ENCODE results near the gene PDAP1. TPM values are rescaled to one million over a fixed set of nuclear protein-coding genes. Genes with fewer than 3 reads are reported as not detected.

PDAP1 gene
- total RNA-seq, 4 donors from 2014 or later, result 65.4 to 107 (median 68.8) TPM

DNA sequence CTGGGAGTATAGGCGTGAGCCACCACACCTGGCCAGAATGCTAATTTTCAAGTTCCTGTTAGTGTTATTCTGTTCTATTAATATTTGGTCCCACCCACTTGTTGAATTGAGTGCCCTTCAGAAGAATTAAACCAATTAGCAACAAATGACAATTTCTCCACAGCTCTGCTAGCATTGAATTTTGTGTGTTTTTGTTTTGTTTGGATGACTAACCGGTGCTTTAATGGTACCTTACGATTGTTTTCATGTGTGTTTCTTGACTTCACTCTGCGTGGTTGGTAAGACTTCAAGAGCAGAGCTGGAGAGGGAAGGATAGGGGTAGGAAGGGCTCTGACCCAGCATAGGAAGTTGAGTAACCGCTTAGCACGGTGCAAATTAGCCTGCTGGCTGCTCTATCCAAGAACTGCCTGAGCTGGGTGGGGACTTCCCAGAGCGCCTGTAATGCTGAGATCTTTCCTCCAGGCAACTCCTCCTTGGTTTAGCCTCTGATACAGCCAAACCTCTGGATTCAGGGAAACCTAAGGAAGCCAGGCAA, 29.3 kb downstream of the PDAP1 start:
- Histone ChIP-seq H3K27ac (peak overlapping the region; percentile 86 to 96 (median 90)), H3K4me3 (peak overlapping the region in 3 of 4 donors; percentile 7 to 37 (median 17)), H3K36me3 (peaks cover 0 to 23% (median 7%) of the 10 kb centered on the region in 3 donors), H3K27me3 (no peaks in the 10 kb centered on the region), H3K9me3 (no peaks in the 10 kb centered on the region), H3K4me1 (peaks cover 4 to 77% (median 35%) of the 10 kb centered on the region in 4 donors)
- DNase-seq (ENCODE audit: low spot score in 2 of 2), result peak; percentile 54 to 70
- 14 to 16% methylated on average over 7 of the region's 7 CpGs for WGBS, 2 donors
- TF ChIP-seq, protein P1, sequence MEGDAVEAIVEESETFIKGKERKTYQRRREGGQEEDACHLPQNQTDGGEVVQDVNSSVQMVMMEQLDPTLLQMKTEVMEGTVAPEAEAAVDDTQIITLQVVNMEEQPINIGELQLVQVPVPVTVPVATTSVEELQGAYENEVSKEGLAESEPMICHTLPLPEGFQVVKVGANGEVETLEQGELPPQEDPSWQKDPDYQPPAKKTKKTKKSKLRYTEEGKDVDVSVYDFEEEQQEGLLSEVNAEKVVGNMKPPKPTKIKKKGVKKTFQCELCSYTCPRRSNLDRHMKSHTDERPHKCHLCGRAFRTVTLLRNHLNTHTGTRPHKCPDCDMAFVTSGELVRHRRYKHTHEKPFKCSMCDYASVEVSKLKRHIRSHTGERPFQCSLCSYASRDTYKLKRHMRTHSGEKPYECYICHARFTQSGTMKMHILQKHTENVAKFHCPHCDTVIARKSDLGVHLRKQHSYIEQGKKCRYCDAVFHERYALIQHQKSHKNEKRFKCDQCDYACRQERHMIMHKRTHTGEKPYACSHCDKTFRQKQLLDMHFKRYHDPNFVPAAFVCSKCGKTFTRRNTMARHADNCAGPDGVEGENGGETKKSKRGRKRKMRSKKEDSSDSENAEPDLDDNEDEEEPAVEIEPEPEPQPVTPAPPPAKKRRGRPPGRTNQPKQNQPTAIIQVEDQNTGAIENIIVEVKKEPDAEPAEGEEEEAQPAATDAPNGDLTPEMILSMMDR (IDR thresholded peaks at IDR 0.05), result peak in 3 of 5 experiments; percentile 10 to 38 (median 36)
- TF ChIP-seq POLR2A (IDR thresholded peaks at IDR 0.05) (no peak), EP300 (IDR thresholded peaks at IDR 0.05) (peak in 1 of 2 donors; percentile 82)

DNA sequence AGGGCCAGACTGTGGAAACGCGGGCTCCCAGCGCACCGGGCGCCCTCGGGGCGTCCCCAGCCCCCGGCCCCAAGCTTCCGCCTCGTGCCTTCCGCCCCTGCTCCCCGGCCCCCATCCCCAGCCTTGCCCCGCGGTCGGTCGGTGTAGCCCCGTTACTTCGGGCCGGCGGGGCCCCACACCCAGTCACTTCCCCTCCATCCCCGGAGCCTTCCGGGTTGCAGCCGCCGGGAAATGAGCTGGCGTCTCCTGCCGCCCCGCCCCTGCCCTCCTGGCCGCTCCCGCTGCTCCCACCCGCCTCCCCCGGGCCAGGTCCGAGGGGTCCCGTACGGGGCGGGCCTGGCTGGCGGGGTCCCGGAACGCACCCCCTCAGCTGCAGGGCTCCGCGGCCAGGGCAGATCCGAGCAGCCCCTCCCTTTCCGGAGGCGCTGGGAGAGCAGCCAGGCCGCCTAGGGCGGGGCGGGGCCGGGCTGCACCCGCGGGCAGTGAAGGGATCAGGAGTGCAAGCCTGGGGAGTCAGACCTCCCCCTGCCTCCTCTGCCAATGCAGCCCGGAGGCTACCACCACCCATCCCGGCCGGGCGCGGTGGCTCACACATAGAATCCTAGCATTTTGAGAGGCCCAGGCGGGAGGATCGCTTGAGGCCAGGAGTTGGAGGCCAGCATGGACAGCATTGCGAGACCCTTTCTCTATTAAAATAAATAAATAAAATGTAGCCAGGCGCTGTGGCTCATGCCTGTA, 33.2 kb downstream of the PDAP1 start:
- Histone ChIP-seq H3K4me3 (peak overlapping the region; percentile 81 to 99 (median 92)), H3K9me3 (no peaks in the 10 kb centered on the region), H3K36me3 (peaks cover 0 to 12% (median 7%) of the 10 kb centered on the region in 3 donors), H3K27me3 (no peaks in the 10 kb centered on the region), H3K4me1 (peaks cover 0 to 73% (median 24%) of the 10 kb centered on the region in 4 donors), H3K27ac (peak overlapping the region; percentile 82 to 98 (median 90))
- 7 to 8% methylated on average over 16 of the region's 58 CpGs for WGBS, 2 donors
- peak; percentile 63 to 67 for DNase-seq (ENCODE audit: low spot score in 2 of 2)
- TF ChIP-seq EP300 (IDR thresholded peaks at IDR 0.05), result peak in 1 of 2 donors; percentile 80
- TF ChIP-seq, protein P1 (IDR thresholded peaks at IDR 0.05), result no peak
- TF ChIP-seq POLR2A (IDR thresholded peaks at IDR 0.05), result peak in 1 of 2 donors; percentile 45

DNA sequence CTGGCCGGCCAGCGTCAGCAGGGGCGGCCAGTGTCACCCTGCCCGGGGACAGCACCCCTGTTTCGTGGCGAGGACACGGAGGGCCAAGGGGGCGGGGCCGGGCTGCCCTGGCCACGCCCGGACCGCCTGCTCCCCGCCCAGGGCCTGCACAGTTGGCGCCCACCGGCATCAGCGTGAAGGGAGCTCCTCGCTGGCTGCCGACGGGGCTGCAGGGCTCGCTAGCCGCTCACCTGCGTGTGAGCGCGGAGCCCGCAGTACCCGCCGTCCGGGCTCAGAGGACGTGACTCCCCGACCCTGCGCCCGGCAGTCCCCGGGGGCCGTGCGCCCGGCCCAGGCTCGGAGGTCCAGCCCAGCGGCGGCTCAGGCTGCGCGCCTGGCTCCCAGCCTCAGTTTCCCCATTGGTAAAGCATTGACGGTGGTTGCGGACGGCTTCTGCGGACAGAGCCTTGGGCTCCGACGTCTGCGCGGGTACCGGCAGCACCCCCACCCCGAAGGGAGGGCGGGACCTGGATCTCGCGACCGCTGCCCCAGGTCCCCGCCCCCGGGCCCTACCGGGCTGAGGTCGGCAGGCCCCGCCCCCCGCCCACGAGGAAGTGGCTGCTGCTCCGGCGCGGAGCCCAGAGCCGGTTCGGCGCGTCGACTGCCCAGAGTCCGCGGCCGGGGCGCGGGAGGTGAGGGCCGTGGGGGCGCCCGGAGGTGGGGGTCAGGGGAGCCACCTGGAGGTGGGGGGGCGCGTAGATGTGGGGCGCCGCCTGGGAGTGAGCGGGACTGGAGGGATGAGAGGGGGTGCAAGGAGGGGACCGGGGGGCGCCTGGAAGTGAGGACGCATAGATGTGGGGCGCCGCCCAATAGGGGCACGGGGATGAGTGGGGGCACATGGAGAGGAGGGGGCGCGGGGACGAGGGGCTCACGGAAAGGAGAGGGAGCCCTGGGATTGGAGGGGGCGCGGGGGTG, 34.0 kb downstream of the PDAP1 start, which contains the start of gene ARPC1B:
Gene ARPC1B (plus strand): TSS at position 620 of the 954 bp plus-strand sequence. CDS start 10,985 bp downstream, outside the sequence.
- peaks cover 0 to 16% (median 7%) of the 10 kb centered on the region in 3 donors for H3K36me3 ChIP-seq
- no peaks in the 10 kb centered on the region for H3K27me3 ChIP-seq
- H3K27ac ChIP-seq, result peak within 1 kb of the TSS; percentile 82 to 98 (median 90)
- H3K4me3 ChIP-seq, result peak within 1 kb of the TSS; percentile 81 to 99 (median 92)
- 1 to 2% methylated on average over 34 to 35 of the region's 95 CpGs for WGBS, 2 donors
- H3K4me1 ChIP-seq, result peaks cover 0 to 71% (median 15%) of the 10 kb centered on the region in 4 donors
- H3K9me3 ChIP-seq, result no peaks in the 10 kb centered on the region
- peak in 1 of 2 donors; percentile 44 for TF ChIP-seq EP300 (IDR thresholded peaks at IDR 0.05)
- TF ChIP-seq POLR2A (IDR thresholded peaks at IDR 0.05), result peak; percentile 3 to 50
- TF ChIP-seq, protein P1 (IDR thresholded peaks at IDR 0.05), result no peak
- DNase-seq (ENCODE audit: low spot score in 2 of 2), result peak; percentile 63 to 67

DNA sequence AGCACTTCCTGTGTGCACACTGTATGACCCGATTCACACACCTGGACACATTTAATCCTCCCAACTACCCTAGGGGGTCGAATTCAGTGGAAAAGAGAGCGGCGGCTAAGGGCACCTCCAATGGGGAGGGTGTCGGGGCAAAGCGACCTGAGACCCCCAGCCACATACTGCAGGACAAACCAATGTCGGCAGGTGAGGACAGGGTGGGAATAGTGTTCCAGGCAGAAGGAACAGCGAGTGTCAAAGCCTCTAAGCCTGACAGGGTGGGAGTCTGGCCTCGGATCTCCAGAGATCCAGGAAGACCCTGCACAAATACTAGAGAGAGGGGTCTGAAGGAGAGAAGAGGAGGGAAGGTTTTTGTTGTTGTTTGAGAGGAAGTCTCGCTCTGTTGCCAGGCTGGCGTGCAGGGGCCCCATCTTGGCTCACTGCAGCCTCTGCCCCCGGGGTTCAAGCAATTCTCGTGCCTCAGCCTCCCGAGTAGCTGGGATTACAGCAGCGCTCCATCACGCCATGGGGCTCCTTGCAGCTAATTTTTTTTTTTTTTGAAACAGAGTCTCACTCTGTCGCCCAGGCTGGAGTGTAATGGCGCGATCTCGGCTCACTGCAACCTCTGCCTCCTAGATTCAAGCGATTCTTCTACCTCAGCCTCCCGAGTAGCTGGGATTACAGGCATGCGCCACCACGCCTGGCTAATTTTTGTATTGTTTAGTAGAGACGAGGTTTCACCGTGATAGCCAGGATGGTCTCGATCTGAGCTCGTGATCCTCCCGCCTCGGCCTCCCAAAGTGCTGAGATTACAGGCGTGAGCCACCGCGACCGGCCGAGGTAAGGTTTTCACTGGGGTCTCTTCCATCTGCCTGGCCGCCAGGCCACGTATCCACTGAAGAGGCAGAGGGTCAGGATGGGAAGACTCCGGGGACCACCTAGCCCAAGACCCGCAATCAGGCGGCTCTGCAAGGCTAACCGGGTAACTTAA, 35.0 kb downstream of the PDAP1 start:
- H3K4me3 ChIP-seq, result peak overlapping the region; percentile 81 to 99 (median 92)
- H3K9me3 ChIP-seq, result no peaks in the 10 kb centered on the region
- DNase-seq (ENCODE audit: low spot score in 2 of 2), result no peak
- H3K4me1 ChIP-seq, result peaks cover 0 to 61% (median 9%) of the 10 kb centered on the region in 4 donors
- TF ChIP-seq EP300 (IDR thresholded peaks at IDR 0.05) (no peak), POLR2A (IDR thresholded peaks at IDR 0.05) (no peak)
- TF ChIP-seq, protein P1 (IDR thresholded peaks at IDR 0.05), result no peak
- WGBS, 2 donors, result 78 to 79% methylated on average over 41 of the region's 41 CpGs
- H3K27me3 ChIP-seq, result no peaks in the 10 kb centered on the region
- H3K36me3 ChIP-seq, result peaks cover 0 to 24% (median 7%) of the 10 kb centered on the region in 3 donors
- H3K27ac ChIP-seq, result peak overlapping the region; percentile 82 to 98 (median 90)

Measured in tibial nerve (tissue), 4 donors.